Measurements from ENCODE around the gene ACBD6. TPM values are rescaled to one million over a fixed set of nuclear protein-coding genes. Genes with fewer than 3 reads are reported as not detected.

Gene ACBD6
- total RNA-seq, 1 donor from 2014 or later, result 73.2 TPM

DNA sequence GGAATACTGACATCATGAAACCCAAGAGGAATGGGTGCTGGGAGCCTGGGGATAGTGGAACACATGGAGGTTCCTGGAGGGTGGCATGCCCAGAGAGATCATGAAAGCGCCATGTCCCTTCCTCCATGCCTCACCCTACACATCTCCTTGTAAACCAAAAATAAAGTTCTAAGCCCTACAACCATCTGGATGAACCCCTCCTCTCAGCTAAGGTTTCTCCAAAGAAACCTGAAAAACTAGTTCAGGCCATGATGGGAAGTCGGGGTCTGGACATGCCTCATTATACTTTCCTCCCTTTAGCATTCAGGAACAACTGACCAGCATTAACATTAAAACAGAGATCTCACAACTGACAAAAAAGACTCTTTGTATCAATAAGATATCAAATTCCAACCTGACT, 68.5 kb downstream of the ACBD6 start:
- TF ChIP-seq, protein P1, sequence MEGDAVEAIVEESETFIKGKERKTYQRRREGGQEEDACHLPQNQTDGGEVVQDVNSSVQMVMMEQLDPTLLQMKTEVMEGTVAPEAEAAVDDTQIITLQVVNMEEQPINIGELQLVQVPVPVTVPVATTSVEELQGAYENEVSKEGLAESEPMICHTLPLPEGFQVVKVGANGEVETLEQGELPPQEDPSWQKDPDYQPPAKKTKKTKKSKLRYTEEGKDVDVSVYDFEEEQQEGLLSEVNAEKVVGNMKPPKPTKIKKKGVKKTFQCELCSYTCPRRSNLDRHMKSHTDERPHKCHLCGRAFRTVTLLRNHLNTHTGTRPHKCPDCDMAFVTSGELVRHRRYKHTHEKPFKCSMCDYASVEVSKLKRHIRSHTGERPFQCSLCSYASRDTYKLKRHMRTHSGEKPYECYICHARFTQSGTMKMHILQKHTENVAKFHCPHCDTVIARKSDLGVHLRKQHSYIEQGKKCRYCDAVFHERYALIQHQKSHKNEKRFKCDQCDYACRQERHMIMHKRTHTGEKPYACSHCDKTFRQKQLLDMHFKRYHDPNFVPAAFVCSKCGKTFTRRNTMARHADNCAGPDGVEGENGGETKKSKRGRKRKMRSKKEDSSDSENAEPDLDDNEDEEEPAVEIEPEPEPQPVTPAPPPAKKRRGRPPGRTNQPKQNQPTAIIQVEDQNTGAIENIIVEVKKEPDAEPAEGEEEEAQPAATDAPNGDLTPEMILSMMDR (IDR thresholded peaks at IDR 0.05; ENCODE audit: insufficient read depth, low read length, poor library complexity, severe bottlenecking), result no peak
- Histone ChIP-seq H3K27me3 (ENCODE audit: control insufficient read depth, insufficient read depth, low read length) (no peaks in the 10 kb centered on the region), H3K4me3 (ENCODE audit: low read depth, low read length) (no peak overlapping the region), H3K36me3 (ENCODE audit: control insufficient read depth, insufficient read depth, low read length) (no peaks in the 10 kb centered on the region)
- no peak for DNase-seq (ENCODE audit: low read depth)

DNA sequence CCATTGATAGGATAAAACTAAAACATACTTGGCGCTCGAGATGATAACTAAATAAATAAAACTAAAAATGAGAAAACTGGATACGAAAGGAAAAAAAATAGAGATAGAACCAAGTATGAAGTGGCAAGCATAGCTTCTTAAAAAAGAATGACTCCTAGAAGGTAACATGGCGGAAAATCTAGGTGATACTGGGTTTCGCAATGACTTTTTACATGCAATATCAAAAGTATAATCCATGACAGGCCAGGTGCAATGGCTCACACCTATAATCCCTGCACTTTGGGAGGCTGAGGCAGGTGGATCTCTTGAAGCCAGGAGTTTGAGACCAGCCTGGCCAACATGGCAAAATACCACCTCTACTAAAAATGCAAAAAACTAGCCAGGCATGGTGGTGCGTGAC, 70.7 kb downstream of the ACBD6 start:
- Histone ChIP-seq H3K36me3 (ENCODE audit: control insufficient read depth, insufficient read depth, low read length) (no peaks in the 10 kb centered on the region), H3K27me3 (ENCODE audit: control insufficient read depth, insufficient read depth, low read length) (no peaks in the 10 kb centered on the region), H3K4me3 (ENCODE audit: low read depth, low read length) (no peak overlapping the region)
- DNase-seq (ENCODE audit: low read depth), result no peak
- TF ChIP-seq, protein P1 (IDR thresholded peaks at IDR 0.05; ENCODE audit: insufficient read depth, low read length, poor library complexity, severe bottlenecking), result no peak

DNA sequence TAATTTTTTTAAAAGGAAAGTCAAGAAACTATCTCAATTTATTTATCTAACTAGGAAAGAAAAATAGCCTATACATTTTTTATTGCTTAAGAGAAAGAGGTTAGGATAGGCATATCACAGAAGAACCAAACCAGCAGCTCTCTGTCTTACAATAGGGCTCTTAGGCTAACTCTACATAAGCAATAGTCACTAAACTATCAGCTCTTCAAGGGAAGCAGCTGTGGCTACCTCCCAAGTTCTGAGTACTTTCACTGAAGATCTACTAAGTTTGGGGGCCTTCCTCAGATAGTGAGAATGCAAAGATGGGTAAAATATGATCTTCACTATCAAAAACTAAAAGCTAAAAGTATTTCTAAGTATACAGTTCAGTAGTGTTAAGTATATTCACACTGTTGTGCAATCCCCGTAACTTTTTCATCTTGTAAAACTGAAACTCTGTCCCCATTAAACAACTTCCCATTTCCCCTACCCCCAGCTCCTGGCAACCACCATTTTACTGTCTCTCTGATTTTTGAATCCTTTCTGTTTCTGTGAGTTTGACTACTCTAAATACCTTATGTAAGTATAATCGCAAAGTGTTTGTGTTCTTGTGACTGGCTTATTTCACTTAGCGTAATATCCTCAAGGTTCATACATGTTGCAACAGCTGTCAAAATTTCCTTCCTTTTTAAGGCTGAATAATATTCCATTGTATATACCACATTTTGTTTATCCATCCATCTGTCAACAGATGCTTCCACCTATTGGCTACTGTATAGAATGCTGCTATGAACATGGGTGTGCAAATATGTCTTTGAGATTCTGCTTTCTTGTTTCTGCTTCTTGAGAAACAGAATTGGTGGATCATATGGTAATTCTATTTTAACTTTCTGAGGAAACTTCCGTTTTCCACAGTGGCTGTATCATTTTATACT, 73.3 kb downstream of the ACBD6 start:
- Histone ChIP-seq H3K36me3 (ENCODE audit: control insufficient read depth, insufficient read depth, low read length) (no peaks in the 10 kb centered on the region), H3K4me3 (ENCODE audit: low read depth, low read length) (no peak overlapping the region), H3K27me3 (ENCODE audit: control insufficient read depth, insufficient read depth, low read length) (no peaks in the 10 kb centered on the region)
- TF ChIP-seq, protein P1 (IDR thresholded peaks at IDR 0.05; ENCODE audit: insufficient read depth, low read length, poor library complexity, severe bottlenecking), result no peak
- no peak for DNase-seq (ENCODE audit: low read depth)

DNA sequence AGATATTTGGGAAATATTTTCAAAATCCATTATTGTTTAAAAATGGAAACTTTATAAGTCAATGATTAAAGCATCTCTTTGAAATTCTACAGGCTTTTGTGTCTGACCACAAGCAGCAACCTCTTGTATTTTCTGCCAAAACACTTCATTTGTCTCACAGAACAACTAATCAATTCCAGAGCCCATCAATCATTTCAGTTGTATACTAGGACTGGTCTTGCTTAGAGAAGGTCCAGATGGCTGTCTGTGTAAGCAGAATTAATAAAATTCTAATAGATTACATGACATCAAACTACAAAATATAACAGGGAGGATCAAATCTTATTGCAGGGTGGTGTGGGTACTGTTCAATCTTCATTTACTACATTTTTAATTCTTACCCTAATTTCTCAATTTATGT, 76.4 kb downstream of the ACBD6 start:
- Histone ChIP-seq H3K4me3 (ENCODE audit: low read depth, low read length) (no peak overlapping the region), H3K27me3 (ENCODE audit: control insufficient read depth, insufficient read depth, low read length) (no peaks in the 10 kb centered on the region), H3K36me3 (ENCODE audit: control insufficient read depth, insufficient read depth, low read length) (no peaks in the 10 kb centered on the region)
- DNase-seq (ENCODE audit: low read depth), result no peak
- TF ChIP-seq, protein P1 (IDR thresholded peaks at IDR 0.05; ENCODE audit: insufficient read depth, low read length, poor library complexity, severe bottlenecking), result no peak

DNA sequence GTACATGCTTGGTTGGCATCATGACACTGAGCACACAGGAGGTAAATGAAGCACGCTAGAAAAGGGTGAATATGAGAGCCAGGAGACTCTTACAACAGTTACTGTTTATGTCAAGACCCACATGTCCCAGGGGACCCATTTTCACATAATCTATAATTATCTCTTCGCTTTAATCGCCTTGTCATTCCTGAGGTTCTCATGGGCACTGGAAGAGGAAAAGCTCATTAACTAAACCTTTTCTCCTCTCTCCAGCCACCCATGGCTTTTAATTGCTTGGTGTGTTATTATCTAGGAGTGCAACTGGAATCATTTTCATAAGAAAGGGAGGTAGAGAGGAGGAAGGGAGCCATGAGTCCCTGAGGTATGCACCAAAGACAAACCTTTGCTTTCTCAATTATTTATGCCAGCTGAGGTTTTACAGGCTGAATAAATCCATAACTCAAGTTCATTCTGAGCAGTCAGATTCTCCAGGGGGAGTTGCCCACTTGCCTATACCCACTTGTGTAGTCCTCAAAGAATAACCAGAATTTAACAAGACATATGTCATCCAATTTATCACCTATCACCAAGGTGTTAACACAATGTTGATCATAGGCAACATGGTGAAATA, 77.4 kb downstream of the ACBD6 start:
- no peak for DNase-seq (ENCODE audit: low read depth)

More for the DNA sequence above, 77.4 kb downstream of the ACBD6 start:
- Histone ChIP-seq H3K36me3 (ENCODE audit: control insufficient read depth, insufficient read depth, low read length) (no peaks in the 10 kb centered on the region), H3K27me3 (ENCODE audit: control insufficient read depth, insufficient read depth, low read length) (no peaks in the 10 kb centered on the region), H3K4me3 (ENCODE audit: low read depth, low read length) (no peak overlapping the region)
- TF ChIP-seq, protein P1 (IDR thresholded peaks at IDR 0.05; ENCODE audit: insufficient read depth, low read length, poor library complexity, severe bottlenecking), result no peak
